HCT116 (cell line): Measurements from ENCODE around the gene ZNF763. TPM values are rescaled to one million over a fixed set of nuclear protein-coding genes. Genes with fewer than 3 reads are reported as not detected.

Experiments
- ATAC-seq: fragments of 200-7000 bp; cut with Tn5 transposase; 2 replicates; pipeline ENCODE4 v1.9.1; 2020; ENCODE audit warnings: mild to moderate bottlenecking, moderate library complexity
- BruUV-seq: library from RNA; stranded (reverse); fragments of 400-500 nt; replicated peaks from 2 replicates; lab custom pipeline; 2021; lab: Mats Ljungman, UMichigan
- CTCF ChIA-PET: fragments of 300-600 bp; sonication (Branson Sonifier 250); formaldehyde crosslinking; loops from one replicate; lab custom pipeline; 2021; ENCODE audit warnings: antibody characterized with exemption; lab: Charles Lee
- POLR2A ChIA-PET: fragments of 300-600, 350-600 bp; sonication (Branson Sonifier 250); formaldehyde crosslinking; loops from one replicate; lab custom pipeline; 2021; ENCODE audit warnings: antibody characterized with exemption; lab: Charles Lee
- RAD21 ChIA-PET, 2 experiments: fragments of 300-600 bp; sonication (Branson Sonifier 250); formaldehyde crosslinking; loops; one replicate each; lab custom pipeline; 2023; ENCODE audit warnings: low total read pairs in 2 of 2; ENCODE audit not compliant: uncharacterized antibody in 2 of 2, unreplicated experiment in 2 of 2, low non-redundant PET in 1 of 2; lab: Charles Lee
- DNase-seq: peaks from one replicate; pipeline ENCODE4 v3.0.0-alpha.2; 2010; ENCODE audit warnings: low read depth, low spot score
- H2AFZ ChIP-seq: fragments of 200-600 bp; shearing (Covaris generic), sonication (generic); 2 replicates; pipeline ENCODE4 v1.6.1; 2017; ENCODE audit warnings: low read depth, mixed run types, mixed read lengths, antibody characterized with exemption, low read length; ENCODE audit not compliant: poor library complexity, severe bottlenecking
- H3K27ac ChIP-seq: 2 replicates; pipeline ENCODE4 v1.5.1; 2012; ENCODE audit warnings: low read depth, low read length
- H3K27me3 ChIP-seq: fragments of 200-600 bp; sonication (generic); 2 replicates; pipeline ENCODE4 v1.6.1; 2016; ENCODE audit warnings: mixed run types, low read length, mixed read lengths; ENCODE audit not compliant: insufficient read depth
- H3K36me3 ChIP-seq, 2 experiments: fragments of 200-500 bp in 1 of 2; fragments of 200-600 bp in 1 of 2; sonication (Bioruptor generic) in 1 of 2; sonication (generic) in 1 of 2; 2 replicates each; pipeline versions ENCODE4 v1.5.1 to v1.6.1; 2014 to 2016; ENCODE audit warnings: low read length in 2 of 2, inconsistent platforms in 1 of 2, mixed read lengths in 1 of 2, mixed run types in 1 of 2; ENCODE audit not compliant: insufficient read depth in 2 of 2, control insufficient read depth in 1 of 2
- H3K4me1 ChIP-seq, 2 experiments: fragments of 200-600 bp in 1 of 2; sonication (generic) in 1 of 2; 2 replicates each; pipeline versions ENCODE4 v1.5.1 to v1.6.1; 2012 to 2017; ENCODE audit warnings: low read length in 2 of 2, inconsistent platforms in 1 of 2, mild to moderate bottlenecking in 1 of 2, mixed read lengths in 1 of 2, mixed run types in 1 of 2, moderate library complexity in 1 of 2; ENCODE audit not compliant: insufficient read depth in 2 of 2, control insufficient read depth in 1 of 2
- H3K4me2 ChIP-seq: fragments of 200-600 bp; sonication (generic); 2 replicates; pipeline ENCODE4 v1.6.1; 2017; ENCODE audit warnings: mixed run types, low read length, mixed read lengths
- H3K4me3 ChIP-seq, 2 experiments: fragments of 200-600 bp in 1 of 2; sonication (generic) in 1 of 2; replicated peaks in 1 of 2; 2 replicates each; pipeline ENCODE4 v1.5.1; 2011 to 2016; ENCODE audit warnings: low read length in 2 of 2, control low read depth in 1 of 2, low read depth in 1 of 2, mild to moderate bottlenecking in 1 of 2, mixed read lengths in 1 of 2, mixed run types in 1 of 2
- H3K79me2 ChIP-seq: fragments of 200-600 bp; sonication (generic); 2 replicates; pipeline ENCODE4 v1.6.1; 2017; ENCODE audit warnings: mild to moderate bottlenecking, mixed run types, low read length, moderate library complexity, mixed read lengths; ENCODE audit not compliant: insufficient read depth
- H3K9ac ChIP-seq: fragments of 200-600 bp; sonication (generic); 2 replicates; pipeline ENCODE4 v1.6.1; 2016; ENCODE audit warnings: low read length, mixed read lengths
- H3K9me2 ChIP-seq: fragments of 200-600 bp; sonication (generic), shearing (Covaris generic); 2 replicates; pipeline ENCODE4 v1.6.1; 2017; ENCODE audit warnings: mixed run types, mild to moderate bottlenecking, moderate library complexity; ENCODE audit not compliant: insufficient read depth
- H3K9me3 ChIP-seq, 2 experiments: fragments of 200-500 bp in 1 of 2; fragments of 200-600 bp in 1 of 2; sonication (Bioruptor generic) in 1 of 2; sonication (generic) in 1 of 2; 2 replicates each; pipeline ENCODE4 v1.6.1; 2014 to 2017; ENCODE audit warnings: low read length in 2 of 2, mixed read lengths in 2 of 2, inconsistent platforms in 1 of 2, low read depth in 1 of 2, mild to moderate bottlenecking in 1 of 2, mixed run types in 1 of 2, moderate library complexity in 1 of 2; ENCODE audit not compliant: control insufficient read depth in 1 of 2, insufficient read depth in 1 of 2
- H4K20me1 ChIP-seq: fragments of 200-600 bp; sonication (generic), shearing (Covaris generic); 2 replicates; pipeline ENCODE4 v1.6.1; 2017; ENCODE audit warnings: mixed run types, mild to moderate bottlenecking, moderate library complexity; ENCODE audit not compliant: insufficient read depth
- CEBPB ChIP-seq: IDR thresholded peaks from 2 replicates; pipeline ENCODE4 v1.6.1; 2012; ENCODE audit warnings: low read depth
- EGR1 ChIP-seq: IDR thresholded peaks from 2 replicates; pipeline ENCODE4 v1.6.1; 2012; ENCODE audit warnings: low read depth
- EZH2 ChIP-seq: fragments of 200-600 bp; sonication (generic); IDR thresholded peaks from 2 replicates; pipeline ENCODE4 v1.6.1; 2017; ENCODE audit warnings: antibody characterized with exemption, mixed run types
- FOSL1 ChIP-seq: IDR thresholded peaks from 2 replicates; pipeline ENCODE4 v1.6.1; 2012; ENCODE audit warnings: low read depth
- POLR2A ChIP-seq: IDR thresholded peaks from 2 replicates; pipeline ENCODE4 v1.7.0; 2011; ENCODE audit warnings: borderline replicate concordance; ENCODE audit not compliant: insufficient read depth, insufficient read length; ENCODE audit errors: extremely low read depth
- POLR2AphosphoS5 ChIP-seq: IDR thresholded peaks from 2 replicates; pipeline ENCODE4 v1.6.1; 2011; ENCODE audit warnings: mild to moderate bottlenecking, low read depth, low read length, moderate library complexity
- RAD21 ChIP-seq: IDR thresholded peaks from 2 replicates; pipeline ENCODE4 v1.6.1; 2012; ENCODE audit warnings: low read depth, mild to moderate bottlenecking
- SP1 ChIP-seq: IDR thresholded peaks from 2 replicates; pipeline ENCODE4 v1.6.1; 2012; ENCODE audit warnings: low read depth
- TCF7L2 ChIP-seq: IDR thresholded peaks from 2 replicates; pipeline ENCODE4 v1.7.0; 2011; ENCODE audit warnings: borderline replicate concordance, inconsistent platforms; ENCODE audit not compliant: insufficient read depth, insufficient read length; ENCODE audit errors: extremely low read depth
- YY1 ChIP-seq: IDR thresholded peaks from 2 replicates; pipeline ENCODE4 v1.6.1; 2011; ENCODE audit warnings: low read length, low read depth, moderate library complexity, mild to moderate bottlenecking; ENCODE audit not compliant: insufficient replicate concordance; ENCODE audit errors: extremely low read depth
- ZBTB33 ChIP-seq: IDR thresholded peaks from 2 replicates; pipeline ENCODE4 v1.6.1; 2011; ENCODE audit warnings: mild to moderate bottlenecking, low read length, moderate library complexity; ENCODE audit not compliant: insufficient replicate concordance; ENCODE audit errors: extremely low read depth
- ZFX ChIP-seq: fragments of 450-650 bp; IDR thresholded peaks from 2 replicates; pipeline ENCODE4 v1.6.1; 2017
- ZNF274 ChIP-seq: fragments of 200-500 bp; sonication (Bioruptor generic); IDR thresholded peaks from 2 replicates; pipeline ENCODE4 v1.6.1; 2014; ENCODE audit warnings: mild to moderate bottlenecking, low read depth, low read length, inconsistent platforms
- intact Hi-C: fragments of 100-400 bp; cut with micrococcal nuclease; formaldehyde crosslinking; loops from 2 replicates; pipeline ENCODE4 v1.10.0; 2022
- total RNA-seq: library from RNA; stranded (reverse); gene quantifications from one replicate; pipeline ENCODE4 v1.2.1, GENCODE V29; 2021; ENCODE audit not compliant: unreplicated experiment
- TF ChIP-seq, protein P1 (sequence below): IDR thresholded peaks from 2 replicates; pipeline ENCODE4 v1.6.1; 2012
- TF ChIP-seq, protein P2 (sequence below), 3 experiments: fragments of 200-600 bp in 1 of 3; sonication (generic) in 1 of 3; IDR thresholded peaks in 2 of 3; conservative IDR thresholded peaks in 1 of 3; 2 replicates each; pipeline ENCODE4 v1.5.1; 2012 to 2017; ENCODE audit warnings: low read depth in 2 of 3, low read length in 2 of 3, antibody characterized with exemption in 1 of 3, borderline replicate concordance in 1 of 3, control low read depth in 1 of 3, mild to moderate bottlenecking in 1 of 3, mixed read lengths in 1 of 3, mixed run types in 1 of 3, moderate library complexity in 1 of 3; ENCODE audit not compliant: insufficient read depth in 1 of 3

The ZNF763 gene
- total RNA-seq, 1 experiment from 2014 or later = not detected

DNA sequence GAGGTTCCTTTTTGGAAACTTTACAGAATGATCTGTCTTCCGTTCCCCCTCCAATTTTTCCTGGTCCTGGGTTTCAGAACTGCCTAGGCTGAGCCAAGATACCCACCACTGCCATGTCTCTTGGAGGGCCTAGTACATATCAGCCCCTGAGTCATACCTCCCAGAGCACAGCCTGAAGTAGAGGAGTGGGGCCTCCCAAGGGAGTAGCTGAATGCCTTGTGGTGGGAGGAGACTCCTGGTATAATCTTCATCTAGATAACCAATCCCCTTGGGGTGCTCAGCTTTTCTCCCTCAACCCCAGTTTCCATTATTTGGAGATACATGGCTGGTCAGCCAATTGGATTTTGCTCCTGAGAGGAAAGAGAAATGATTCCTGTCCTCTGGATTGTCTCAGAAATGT lies 30.3 kb downstream of the ZNF763 start:
- H3K4me2 ChIP-seq = no peak overlapping the region
- TF ChIP-seq RAD21 = no peak
- TF ChIP-seq, protein P1, sequence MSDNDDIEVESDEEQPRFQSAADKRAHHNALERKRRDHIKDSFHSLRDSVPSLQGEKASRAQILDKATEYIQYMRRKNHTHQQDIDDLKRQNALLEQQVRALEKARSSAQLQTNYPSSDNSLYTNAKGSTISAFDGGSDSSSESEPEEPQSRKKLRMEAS = no peak
- no peak for TF ChIP-seq POLR2A
- no peak for TF ChIP-seq CEBPB
- no peak for TF ChIP-seq ZFX
- no peak for TF ChIP-seq YY1
- no peak for TF ChIP-seq SP1
- TF ChIP-seq EZH2 = no peak
- no peak for TF ChIP-seq EGR1
- no peak for TF ChIP-seq FOSL1
- no peak for TF ChIP-seq TCF7L2
- TF ChIP-seq POLR2AphosphoS5 = no peak
- TF ChIP-seq ZBTB33 = no peak
- TF ChIP-seq, protein P2, sequence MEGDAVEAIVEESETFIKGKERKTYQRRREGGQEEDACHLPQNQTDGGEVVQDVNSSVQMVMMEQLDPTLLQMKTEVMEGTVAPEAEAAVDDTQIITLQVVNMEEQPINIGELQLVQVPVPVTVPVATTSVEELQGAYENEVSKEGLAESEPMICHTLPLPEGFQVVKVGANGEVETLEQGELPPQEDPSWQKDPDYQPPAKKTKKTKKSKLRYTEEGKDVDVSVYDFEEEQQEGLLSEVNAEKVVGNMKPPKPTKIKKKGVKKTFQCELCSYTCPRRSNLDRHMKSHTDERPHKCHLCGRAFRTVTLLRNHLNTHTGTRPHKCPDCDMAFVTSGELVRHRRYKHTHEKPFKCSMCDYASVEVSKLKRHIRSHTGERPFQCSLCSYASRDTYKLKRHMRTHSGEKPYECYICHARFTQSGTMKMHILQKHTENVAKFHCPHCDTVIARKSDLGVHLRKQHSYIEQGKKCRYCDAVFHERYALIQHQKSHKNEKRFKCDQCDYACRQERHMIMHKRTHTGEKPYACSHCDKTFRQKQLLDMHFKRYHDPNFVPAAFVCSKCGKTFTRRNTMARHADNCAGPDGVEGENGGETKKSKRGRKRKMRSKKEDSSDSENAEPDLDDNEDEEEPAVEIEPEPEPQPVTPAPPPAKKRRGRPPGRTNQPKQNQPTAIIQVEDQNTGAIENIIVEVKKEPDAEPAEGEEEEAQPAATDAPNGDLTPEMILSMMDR (IDR thresholded peaks at IDR 0.05 in 2 of 3, conservative IDR thresholded peaks at IDR 0.05 in 1 of 3; ENCODE audit: borderline replicate concordance in 1 of 3, insufficient read depth in 1 of 3, low read depth in 2 of 3, low read length in 2 of 3) = no peak
- no peak for TF ChIP-seq ZNF274
- no peaks in the 10 kb centered on the region for H3K79me2 ChIP-seq
- no peaks in the 10 kb centered on the region for H3K36me3 ChIP-seq
- H3K9me2 ChIP-seq = no peaks in the 10 kb centered on the region
- no peak overlapping the region for H3K9ac ChIP-seq
- ChIA-PET CTCF (no interaction called here), POLR2A (no interaction called here), RAD21 (no interaction called here)
- H3K9me3 ChIP-seq = no peaks in the 10 kb centered on the region; a peak in 2 of 4 replicates
- DNase-seq (no peak), ATAC-seq (no peak)
- H3K4me1 ChIP-seq = no peaks in the 10 kb centered on the region
- intact Hi-C loops = no loop called here
- no peak overlapping the region for H2AFZ ChIP-seq
- BruUV-seq = no TSS peak
- H3K27ac ChIP-seq = no peak overlapping the region
- no peak overlapping the region for H3K4me3 ChIP-seq
- no peaks in the 10 kb centered on the region for H3K27me3 ChIP-seq
- H4K20me1 ChIP-seq = no peaks in the 10 kb centered on the region
